Fibroblast of lung (primary cell): ENCODE data around the gene HSPB6. TPM values are rescaled to one million over a fixed set of nuclear protein-coding genes. Genes with fewer than 3 reads are reported as not detected.

Experiments
- DNase-seq, 2 donors: peaks; one replicate each; pipeline versions ENCODE4 v3.0.0 to v3.0.0-alpha.2; 2010; ENCODE audit warnings: low read depth in 2 of 2
- H2AFZ ChIP-seq: 2 replicates; pipeline ENCODE4 v1.5.1; 2012; ENCODE audit warnings: low read length, control low read depth, inconsistent platforms
- H3K27ac ChIP-seq: 2 replicates; pipeline ENCODE4 v1.5.1; 2011; ENCODE audit warnings: low read length, control low read depth; ENCODE audit not compliant: insufficient read depth
- H3K27me3 ChIP-seq: 2 replicates; pipeline ENCODE4 v1.5.1; 2011; ENCODE audit warnings: mild to moderate bottlenecking, low read length; ENCODE audit not compliant: control insufficient read depth, insufficient read depth
- H3K36me3 ChIP-seq: 2 replicates; pipeline ENCODE4 v1.5.1; 2011; ENCODE audit warnings: low read length; ENCODE audit not compliant: control insufficient read depth, insufficient read depth
- H3K4me1 ChIP-seq: 2 replicates; pipeline ENCODE4 v1.5.1; 2011; ENCODE audit warnings: low read length; ENCODE audit not compliant: control insufficient read depth, insufficient read depth; ENCODE audit errors: extremely low read depth
- H3K4me2 ChIP-seq: 2 replicates; pipeline ENCODE4 v1.5.1; 2011; ENCODE audit warnings: low read length, control low read depth; ENCODE audit not compliant: insufficient read depth; ENCODE audit errors: extremely low read depth
- H3K4me3 ChIP-seq, 4 experiments: fragments of 200-600 bp in 1 of 4; sonication (generic) in 1 of 4; replicated peaks in 1 of 4; 2 replicates each; pipeline ENCODE4 v1.5.1; 2011 to 2016; ENCODE audit warnings: low read length in 4 of 4, low read depth in 3 of 4, mild to moderate bottlenecking in 3 of 4, control low read depth in 2 of 4, inconsistent platforms in 1 of 4, mixed read lengths in 1 of 4; ENCODE audit not compliant: insufficient read depth in 1 of 4; ENCODE audit errors: control extremely low read depth in 1 of 4
- H3K79me2 ChIP-seq: 2 replicates; pipeline ENCODE4 v1.5.1; 2012; ENCODE audit warnings: mild to moderate bottlenecking, low read length, inconsistent platforms; ENCODE audit not compliant: control insufficient read depth, insufficient read depth
- H3K9ac ChIP-seq: 2 replicates; pipeline ENCODE4 v1.5.1; 2011; ENCODE audit warnings: mild to moderate bottlenecking, low read length, control low read depth; ENCODE audit not compliant: insufficient read depth
- H3K9me3 ChIP-seq: 2 replicates; pipeline ENCODE4 v1.5.1; 2012; ENCODE audit warnings: low read depth, low read length; ENCODE audit not compliant: control insufficient read depth, insufficient read depth
- H4K20me1 ChIP-seq: 2 replicates; pipeline ENCODE4 v1.5.1; 2011; ENCODE audit warnings: low read length; ENCODE audit not compliant: control insufficient read depth, insufficient read depth; ENCODE audit errors: extremely low read depth
- CTCF ChIP-seq, 2 donors: IDR thresholded peaks in 1 of 2; conservative IDR thresholded peaks in 1 of 2; 1 replicate in 1 of 2; 2 replicates in 1 of 2; pipeline ENCODE4 v1.5.1; 2011 to 2012; ENCODE audit warnings: low read length in 2 of 2, control low read depth in 1 of 2, inconsistent platforms in 1 of 2, low read depth in 1 of 2, mild to moderate bottlenecking in 1 of 2
- EZH2 ChIP-seq: IDR thresholded peaks from 2 replicates; pipeline ENCODE4 v1.5.1; 2012; ENCODE audit warnings: low read length, control low read depth, mild to moderate bottlenecking; ENCODE audit errors: missing control alignments
- polyA plus RNA-seq, 2 donors: library from polyadenylated mRNA; depleted of rRNA in 1 of 2; stranded (reverse) in 1 of 2; unstranded in 1 of 2; fragments of >200 nt; gene quantifications; 2 replicates each; pipeline ENCODE4 v1.2.1, GENCODE V29; 2011 to 2012; ENCODE audit warnings: missing spikeins in 1 of 2
- total RNA-seq: library from RNA; depleted of rRNA; stranded (reverse); fragments of >200 nt; gene quantifications from 2 replicates; pipeline ENCODE4 v1.2.1, GENCODE V29; 2014

HSPB6 gene
- total and polyA plus RNA-seq, 2 donors (not counting 1 experiment from before 2014, with no cell fraction given) = 53.1 to 54.3 TPM

DNA sequence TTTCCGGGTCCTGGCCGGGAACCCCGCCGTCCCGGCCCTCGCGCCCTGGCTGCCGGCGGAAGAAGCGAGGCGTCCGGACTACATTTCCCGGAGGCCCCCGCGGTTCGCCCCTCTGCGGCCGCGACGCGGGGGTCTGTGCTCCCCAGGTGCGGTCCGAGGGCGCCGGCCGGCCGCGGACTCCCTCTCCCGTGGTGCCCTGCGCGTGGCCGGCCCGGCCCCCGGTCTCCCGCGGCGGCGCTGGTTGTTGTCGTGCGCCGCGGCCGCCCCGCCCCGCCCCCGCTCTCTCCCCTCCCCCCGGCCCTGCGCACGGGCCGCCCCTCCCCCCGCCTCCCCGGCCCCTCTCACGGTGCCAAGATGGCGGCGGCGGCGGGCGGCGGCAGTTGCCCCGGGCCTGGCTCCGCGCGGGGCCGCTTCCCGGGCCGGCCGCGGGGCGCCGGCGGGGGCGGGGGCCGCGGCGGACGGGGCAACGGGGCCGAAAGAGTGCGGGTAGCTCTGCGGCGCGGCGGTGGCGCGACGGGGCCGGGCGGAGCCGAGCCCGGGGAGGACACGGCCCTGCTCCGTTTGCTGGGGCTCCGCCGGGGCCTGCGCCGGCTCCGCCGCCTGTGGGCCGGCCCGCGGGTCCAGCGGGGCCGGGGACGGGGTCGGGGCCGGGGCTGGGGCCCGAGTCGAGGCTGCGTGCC lies 39.0 kb downstream of the HSPB6 start, which contains the start of gene KMT2B:
Gene KMT2B, plus strand, starts transcription at position 339 of the 680 bp plus-strand sequence. Its CDS starts 16 bp downstream, at position 355.
- H3K4me2 ChIP-seq = peak within 1 kb of the TSS; percentile 98
- peak within 1 kb of the TSS; percentile 68 for H3K27ac ChIP-seq
- H4K20me1 ChIP-seq = no peaks in the 10 kb centered on the region
- H2AFZ ChIP-seq = peak within 1 kb of the TSS; percentile 97
- H3K79me2 ChIP-seq = peaks cover 33% of the 10 kb centered on the region
- peaks cover 19% of the 10 kb centered on the region for H3K36me3 ChIP-seq
- no peaks in the 10 kb centered on the region for H3K27me3 ChIP-seq
- H3K9me3 ChIP-seq = no peaks in the 10 kb centered on the region
- no peak for TF ChIP-seq CTCF (conservative IDR thresholded peaks at IDR 0.05 in 1 of 2, IDR thresholded peaks at IDR 0.05 in 1 of 2; ENCODE audit: low read depth in 1 of 2, low read length in 2 of 2)
- no peak for TF ChIP-seq EZH2
- DNase-seq = no peak
- peak within 1 kb of the TSS; percentile 77 for H3K9ac ChIP-seq
- H3K4me1 ChIP-seq = peaks cover 9% of the 10 kb centered on the region
- H3K4me3 ChIP-seq = peak within 1 kb of the TSS; percentile 74 to 95 (median 85)

- Histone ChIP-seq H2AFZ (peak overlapping the region; percentile 97), H3K79me2 (peaks cover 32% of the 10 kb centered on the region), H3K4me2 (peak overlapping the region; percentile 98), H3K27ac (peak overlapping the region; percentile 65), H3K4me1 (peaks cover 9% of the 10 kb centered on the region), H3K27me3 (no peaks in the 10 kb centered on the region), H3K4me3 (peak overlapping the region; percentile 64 to 95 (median 82)), H3K9me3 (no peaks in the 10 kb centered on the region), H3K9ac (peak overlapping the region; percentile 66), H4K20me1 (no peaks in the 10 kb centered on the region), H3K36me3 (peaks cover 12% of the 10 kb centered on the region)
- peak; percentile 93 to 94 for DNase-seq
- TF ChIP-seq CTCF (conservative IDR thresholded peaks at IDR 0.05 in 1 of 2, IDR thresholded peaks at IDR 0.05 in 1 of 2; ENCODE audit: low read depth in 1 of 2, low read length in 2 of 2) (peak; percentile 77 to 89), EZH2 (no peak)
These were observed 39.8 kb downstream of the HSPB6 start for GRCh38 chr19:35716801-35717664.
